Hepatocyte (in vitro differentiated cells): ENCODE data around the gene DGCR2.

Experiments
- CTCF ChIP-seq: fragments of 200-600 bp; sonication (generic); IDR thresholded peaks from 2 replicates; pipeline ENCODE4 v1.5.1; 2016; ENCODE audit warnings: antibody characterized with exemption, mild to moderate bottlenecking; ENCODE audit not compliant: poor library complexity
- EZH2 ChIP-seq: fragments of 200-600 bp; sonication (generic); IDR thresholded peaks from 2 replicates; pipeline ENCODE4 v1.6.1; 2016; ENCODE audit warnings: antibody characterized with exemption, mild to moderate bottlenecking, borderline replicate concordance

- TF ChIP-seq CTCF = no peak
- TF ChIP-seq EZH2 = no peak
Measured at GRCh38 chr22:19065298-19065859, 56.8 kb downstream of the DGCR2 start.
